Esophagus muscularis mucosa (tissue), 4 donors: ENCODE data around the gene CROCC2. TPM values are rescaled to one million over a fixed set of nuclear protein-coding genes. Genes with fewer than 3 reads are reported as not detected.

Experiments used
- DNase-seq: peaks from one replicate; pipeline ENCODE4 v3.0.0-alpha.2; 2017; ENCODE audit errors: extremely low spot score
- H3K27ac ChIP-seq, 4 donors: fragments of 200-600 bp; sonication (generic); replicated peaks in 1 of 4; 1 replicate in 3 of 4; 2 replicates in 1 of 4; pipeline ENCODE4 v1.5.1; 2016 to 2019; ENCODE audit warnings: mild to moderate bottlenecking in 1 of 4
- H3K27me3 ChIP-seq, 4 donors: fragments of 200-600 bp; sonication (generic); one replicate each; pipeline versions ENCODE4 v1.5.1 to v1.6.0; 2016 to 2019
- H3K36me3 ChIP-seq, 4 donors: fragments of 200-600 bp; sonication (generic); one replicate each; pipeline ENCODE4 v1.5.1; 2016 to 2019
- H3K4me1 ChIP-seq, 4 donors: fragments of 200-600 bp; sonication (generic); one replicate each; pipeline ENCODE4 v1.5.1; 2016 to 2019
- H3K4me3 ChIP-seq, 4 donors: fragments of 200-600 bp; sonication (generic); 1 replicate in 2 of 4; 2 replicates in 2 of 4; pipeline ENCODE4 v1.5.1; 2016 to 2019; ENCODE audit warnings: mild to moderate bottlenecking in 4 of 4, moderate library complexity in 1 of 4
- H3K9me3 ChIP-seq, 4 donors: fragments of 200-600 bp; sonication (generic); 1 replicate in 3 of 4; 2 replicates in 1 of 4; pipeline ENCODE4 v1.5.1; 2016 to 2019
- CTCF ChIP-seq, 3 experiments: fragments of 200-600 bp in 2 of 3; fragments of 450-650 bp in 1 of 3; sonication (generic) in 2 of 3; IDR thresholded peaks; one replicate each; pipeline ENCODE4 v1.5.1; 2017 to 2019; ENCODE audit warnings: antibody characterized with exemption in 3 of 3, mild to moderate bottlenecking in 2 of 3, moderate library complexity in 1 of 3
- EP300 ChIP-seq: sonication (generic); formaldehyde crosslinking; IDR thresholded peaks from one replicate; pipeline ENCODE4 v1.6.1; 2017; ENCODE audit warnings: antibody characterized with exemption
- POLR2A ChIP-seq: fragments of 450-650 bp; IDR thresholded peaks from one replicate; pipeline ENCODE4 v1.6.1; 2017; ENCODE audit warnings: antibody characterized with exemption, moderate library complexity, mild to moderate bottlenecking, low read depth
- POLR2AphosphoS5 ChIP-seq, 2 donors: sonication (generic); formaldehyde crosslinking; IDR thresholded peaks; one replicate each; pipeline ENCODE4 v1.6.1; 2017; ENCODE audit warnings: antibody characterized with exemption in 2 of 2
- WGBS: methylation state at CpG from one replicate; pipeline ENCODE4 v1.1.5; 2018; 5-methylcytosine and 5-hydroxymethylcytosine counted together
- intact Hi-C: fragments of 100-400 bp; cut with DNase I; formaldehyde crosslinking; loops from one replicate; pipeline ENCODE4 v1.15.1; 2023
- total RNA-seq, 4 donors: library from RNA; depleted of rRNA; stranded (reverse); fragments of >200 nt; gene quantifications; one replicate each; pipeline versions ENCODE4 v1.1.0 to v1.2.1, GENCODE V29; 2016

Gene CROCC2
- total RNA-seq, 4 donors from 2014 or later, result not detected

GRCh38 chr2:240892356-240892755 lies 13.8 kb upstream of the CROCC2 start:
- Histone ChIP-seq H3K4me3 (no peak overlapping the region), H3K4me1 (peaks cover 0 to 3% (median 0%) of the 10 kb centered on the region in 4 donors), H3K27ac (no peak overlapping the region), H3K9me3 (no peaks in the 10 kb centered on the region), H3K27me3 (peaks cover 0 to 7% (median 0%) of the 10 kb centered on the region in 4 donors), H3K36me3 (no peaks in the 10 kb centered on the region)
- intact Hi-C loops, result no loop called here
- TF ChIP-seq CTCF (IDR thresholded peaks at IDR 0.05), result no peak
- no peak for TF ChIP-seq EP300
- TF ChIP-seq POLR2A, result no peak
- no peak for TF ChIP-seq POLR2AphosphoS5 (IDR thresholded peaks at IDR 0.05)
- WGBS, result 88% methylated on average over 7 of the region's 9 CpGs
- DNase-seq, result no peak

GRCh38 chr2:240892925-240893324 lies 13.2 kb upstream of the CROCC2 start:
- Histone ChIP-seq H3K27me3 (peaks cover 0 to 7% (median 0%) of the 10 kb centered on the region in 4 donors), H3K4me3 (no peak overlapping the region), H3K27ac (no peak overlapping the region), H3K36me3 (no peaks in the 10 kb centered on the region), H3K9me3 (no peaks in the 10 kb centered on the region), H3K4me1 (peaks cover 0 to 8% (median 2%) of the 10 kb centered on the region in 4 donors)
- TF ChIP-seq CTCF (IDR thresholded peaks at IDR 0.05), result no peak
- no peak for TF ChIP-seq EP300
- TF ChIP-seq POLR2AphosphoS5 (IDR thresholded peaks at IDR 0.05), result no peak
- TF ChIP-seq POLR2A, result no peak
- WGBS, result no CpG with 5 or more reads among the region's 12 CpGs
- DNase-seq, result no peak
- intact Hi-C loops, result no loop called here

GRCh38 chr2:240893363-240893844 lies 12.7 kb upstream of the CROCC2 start:
- H3K4me1 ChIP-seq, result peaks cover under 1 to 12% (median 4%) of the 10 kb centered on the region in 4 donors
- no peak for TF ChIP-seq POLR2AphosphoS5 (IDR thresholded peaks at IDR 0.05)
- TF ChIP-seq CTCF (IDR thresholded peaks at IDR 0.05), result no peak
- TF ChIP-seq POLR2A, result no peak
- TF ChIP-seq EP300, result no peak
- 52% methylated on average over 12 of the region's 17 CpGs for WGBS
- no peak overlapping the region for H3K4me3 ChIP-seq
- peaks cover 0 to 7% (median 0%) of the 10 kb centered on the region in 4 donors for H3K27me3 ChIP-seq
- intact Hi-C loops, result no loop called here
- no peak overlapping the region for H3K27ac ChIP-seq
- no peaks in the 10 kb centered on the region for H3K36me3 ChIP-seq
- H3K9me3 ChIP-seq, result no peaks in the 10 kb centered on the region
- DNase-seq, result no peak

GRCh38 chr2:240894006-240894405 lies 12.1 kb upstream of the CROCC2 start:
- Histone ChIP-seq H3K27me3 (peaks cover 0 to 7% (median 0%) of the 10 kb centered on the region in 4 donors), H3K27ac (no peak overlapping the region), H3K9me3 (no peaks in the 10 kb centered on the region), H3K4me3 (no peak overlapping the region), H3K4me1 (peaks cover 7 to 16% (median 10%) of the 10 kb centered on the region in 4 donors), H3K36me3 (no peaks in the 10 kb centered on the region)
- DNase-seq, result no peak
- WGBS, result 75% methylated on average over 6 of the region's 9 CpGs
- TF ChIP-seq POLR2AphosphoS5 (IDR thresholded peaks at IDR 0.05), result no peak
- TF ChIP-seq CTCF (IDR thresholded peaks at IDR 0.05), result no peak
- TF ChIP-seq EP300, result no peak
- no peak for TF ChIP-seq POLR2A
- intact Hi-C loops, result no loop called here
